Measurements from ENCODE around the gene LAMC3.
A peak's percentile ranks its signal among the peaks of the same experiment; 100 is the strongest.

The LAMC3 gene

GRCh38 chr9:131076347-131077195 is 67.6 kb downstream of the LAMC3 start:
- DNase-seq (ENCODE audit: low read depth in 2 of 2), result no peak

- no peak for DNase-seq (ENCODE audit: low read depth in 2 of 2)
Measured at GRCh38 chr9:131078427-131079366, 69.7 kb downstream of the LAMC3 start.

- no peak for DNase-seq (ENCODE audit: low read depth in 2 of 2)
Measured at GRCh38 chr9:131080589-131080988, 71.6 kb downstream of the LAMC3 start.

GRCh38 chr9:131081868-131082267 is 72.9 kb downstream of the LAMC3 start:
- DNase-seq (ENCODE audit: low read depth in 2 of 2), result no peak

- DNase-seq (ENCODE audit: low read depth in 2 of 2), result no peak
Measured at GRCh38 chr9:131082774-131083512, 74.0 kb downstream of the LAMC3 start.

GRCh38 chr9:131084661-131085369 is 75.8 kb downstream of the LAMC3 start:
- no peak for DNase-seq (ENCODE audit: low read depth in 2 of 2)

- DNase-seq (ENCODE audit: low read depth in 2 of 2), result no peak
Measured at GRCh38 chr9:131085370-131086122, 76.6 kb downstream of the LAMC3 start.

- no peak for DNase-seq (ENCODE audit: low read depth in 2 of 2)
Measured at GRCh38 chr9:131087354-131087893, 78.5 kb downstream of the LAMC3 start.

- DNase-seq (ENCODE audit: low read depth in 2 of 2), result no peak
Measured at GRCh38 chr9:131090025-131090787, 81.2 kb downstream of the LAMC3 start.

- DNase-seq (ENCODE audit: low read depth in 2 of 2), result no peak
Measured at GRCh38 chr9:131091352-131091992, 82.5 kb downstream of the LAMC3 start.

- DNase-seq (ENCODE audit: low read depth in 2 of 2), result no peak
Measured at GRCh38 chr9:131092030-131092429, 83.1 kb downstream of the LAMC3 start.

- no peak for DNase-seq (ENCODE audit: low read depth in 2 of 2)
Measured at GRCh38 chr9:131092548-131093440, 83.8 kb downstream of the LAMC3 start.

GRCh38 chr9:131094015-131094414 is 85.0 kb downstream of the LAMC3 start:
- DNase-seq (ENCODE audit: low read depth in 2 of 2), result no peak

GRCh38 chr9:131094622-131095021 is 85.6 kb downstream of the LAMC3 start:
- no peak for DNase-seq (ENCODE audit: low read depth in 2 of 2)

- DNase-seq (ENCODE audit: low read depth in 2 of 2), result no peak
Measured at GRCh38 chr9:131095666-131096268, 86.8 kb downstream of the LAMC3 start.

GRCh38 chr9:131096269-131097125 is 87.5 kb downstream of the LAMC3 start, which contains the start of gene AIF1L:
AIF1L (plus strand) TSS chr9:131096531; CDS start chr9:131096630, 99 bp downstream.
- DNase-seq (ENCODE audit: low read depth in 2 of 2), result peak; percentile 19 to 25
